Endothelial cell of umbilical vein (primary cell): ENCODE measurements around the gene HRH2. TPM values are rescaled to one million over a fixed set of nuclear protein-coding genes. Genes with fewer than 3 reads are reported as not detected.

Experiments
- BruUV-seq: library from RNA; stranded (reverse); fragments of 400-500 nt; replicated peaks from 2 replicates; lab custom pipeline; 2021; lab: Mats Ljungman, UMichigan
- CTCF ChIA-PET: fragments of 300-600, 350-600 bp; sonication (Branson Sonifier 250); formaldehyde crosslinking; loops from one replicate; lab custom pipeline; 2021; ENCODE audit warnings: antibody characterized with exemption, inconsistent platforms; lab: Charles Lee
- POLR2A ChIA-PET: fragments of 300-600, 350-600 bp; sonication (Branson Sonifier 250); formaldehyde crosslinking; loops from one replicate; lab custom pipeline; 2021; ENCODE audit warnings: antibody characterized with exemption, inconsistent platforms; lab: Charles Lee
- DNase-seq: peaks from one replicate; pipeline ENCODE4 v3.0.0-alpha.2; 2011; ENCODE audit warnings: low read depth, low spot score
- FAIRE-seq: peaks from 2 replicates; lab custom pipeline; 2011; peaks lifted over from hg19 to GRCh38; lab: Jason Lieb, UNC
- H2AFZ ChIP-seq: 2 replicates; pipeline ENCODE4 v1.6.0; 2012; ENCODE audit warnings: low read depth, low read length, control low read depth, inconsistent platforms
- H3K27ac ChIP-seq: 2 replicates; pipeline ENCODE4 v1.5.1; 2011; ENCODE audit warnings: low read depth, mild to moderate bottlenecking, control low read depth, low read length, moderate library complexity; ENCODE audit not compliant: insufficient read depth
- H3K27me3 ChIP-seq, 2 experiments: 2 replicates each; pipeline versions ENCODE4 v1.6.0 to v1.6.1; 2011; ENCODE audit warnings: low read length in 2 of 2, mixed read lengths in 1 of 2; ENCODE audit not compliant: control insufficient read depth in 2 of 2, insufficient read depth in 2 of 2
- H3K36me3 ChIP-seq, 2 experiments: 2 replicates in 1 of 2; 3 replicates in 1 of 2; pipeline ENCODE4 v1.5.1; 2011; ENCODE audit warnings: low read length in 2 of 2, mild to moderate bottlenecking in 1 of 2, moderate library complexity in 1 of 2; ENCODE audit not compliant: control insufficient read depth in 2 of 2, insufficient read depth in 2 of 2; ENCODE audit errors: extremely low read depth in 1 of 2
- H3K4me1 ChIP-seq: 3 replicates; pipeline ENCODE4 v1.5.1; 2011; ENCODE audit warnings: mild to moderate bottlenecking, low read length; ENCODE audit not compliant: control insufficient read depth, insufficient read depth; ENCODE audit errors: extremely low read depth
- H3K4me2 ChIP-seq: 2 replicates; pipeline ENCODE4 v1.6.1; 2011; ENCODE audit warnings: low read length, control low read depth, mixed read lengths; ENCODE audit not compliant: insufficient read depth
- H3K4me3 ChIP-seq, 3 experiments: fragments of 200-600 bp in 1 of 3; sonication (generic), shearing (Covaris generic) in 1 of 3; replicated peaks in 1 of 3; 2 replicates each; pipeline ENCODE4 v1.5.1; 2011 to 2016; ENCODE audit warnings: control low read depth in 3 of 3, low read length in 3 of 3, mild to moderate bottlenecking in 2 of 3, inconsistent platforms in 1 of 3, low read depth in 1 of 3, moderate library complexity in 1 of 3; ENCODE audit not compliant: insufficient read depth in 1 of 3
- H3K79me2 ChIP-seq: 2 replicates; pipeline ENCODE4 v1.6.0; 2012; ENCODE audit warnings: low read length, inconsistent platforms; ENCODE audit not compliant: control insufficient read depth, insufficient read depth
- H3K9ac ChIP-seq: replicated peaks from 2 replicates; pipeline ENCODE3; 2011; ENCODE audit warnings: low read length, control low read depth; ENCODE audit not compliant: insufficient read depth; ENCODE audit errors: extremely low read depth
- H3K9me1 ChIP-seq: replicated peaks from 3 replicates; pipeline ENCODE4 v1.6.0; 2011; ENCODE audit warnings: mild to moderate bottlenecking, low read length; ENCODE audit not compliant: control insufficient read depth, insufficient read depth; ENCODE audit errors: extremely low read depth
- H3K9me3 ChIP-seq: replicated peaks from 2 replicates; pipeline ENCODE4 v1.5.1; 2012; ENCODE audit warnings: low read length, inconsistent platforms; ENCODE audit not compliant: control insufficient read depth, insufficient read depth
- H4K20me1 ChIP-seq: replicated peaks from 2 replicates; pipeline ENCODE3; 2011; ENCODE audit warnings: mild to moderate bottlenecking, low read length; ENCODE audit not compliant: control insufficient read depth, insufficient read depth; ENCODE audit errors: extremely low read depth
- CTCF ChIP-seq, 2 donors: IDR thresholded peaks; 1 replicate in 1 of 2; 2 replicates in 1 of 2; pipeline ENCODE4 v1.5.1; 2011; ENCODE audit warnings: low read length in 2 of 2, mild to moderate bottlenecking in 2 of 2, moderate library complexity in 2 of 2, control low read depth in 1 of 2, inconsistent platforms in 1 of 2, low read depth in 1 of 2; ENCODE audit not compliant: insufficient read depth in 1 of 2; ENCODE audit errors: extremely low read depth in 1 of 2
- EZH2 ChIP-seq: IDR thresholded peaks from 2 replicates; pipeline ENCODE4 v1.6.1; 2012; ENCODE audit warnings: borderline replicate concordance, low read depth, mild to moderate bottlenecking, moderate library complexity, low read length, inconsistent platforms; ENCODE audit not compliant: severe bottlenecking
- FOS ChIP-seq: IDR thresholded peaks from 2 replicates; pipeline ENCODE4 v1.6.1; 2011; ENCODE audit warnings: mild to moderate bottlenecking, low read length, moderate library complexity, borderline replicate concordance; ENCODE audit not compliant: insufficient read depth
- GATA2 ChIP-seq: IDR thresholded peaks from 2 replicates; pipeline ENCODE4 v1.7.0; 2011; ENCODE audit warnings: low read depth, mild to moderate bottlenecking, moderate library complexity, mixed read lengths, low read length; ENCODE audit not compliant: insufficient read length, insufficient read depth
- JUN ChIP-seq: IDR thresholded peaks from 2 replicates; pipeline ENCODE4 v1.6.1; 2011; ENCODE audit warnings: borderline replicate concordance, low read depth; ENCODE audit not compliant: insufficient read length, insufficient read depth
- MAX ChIP-seq: IDR thresholded peaks from 2 replicates; pipeline ENCODE4 v1.6.1; 2011; ENCODE audit not compliant: insufficient read depth, insufficient read length
- MYC ChIP-seq: IDR thresholded peaks from one replicate; pipeline ENCODE4 v1.6.1; 2011; ENCODE audit warnings: mild to moderate bottlenecking, low read depth, low read length
- POLR2A ChIP-seq: IDR thresholded peaks from 2 replicates; pipeline ENCODE4 v1.6.1; 2012; ENCODE audit warnings: low read depth, mild to moderate bottlenecking, control low read depth, low read length
- POLR2AphosphoS5 ChIP-seq: IDR thresholded peaks from 2 replicates; pipeline ENCODE4 v1.6.1; 2012; ENCODE audit warnings: low read depth, mild to moderate bottlenecking, control low read depth, low read length, moderate library complexity; ENCODE audit not compliant: insufficient read depth
- dilution Hi-C: fragments of 300-500 bp; cut with MboI; formaldehyde crosslinking; loops from one replicate; pipeline ENCODE4 v1.15.0; 2019; ENCODE audit warnings: low sequenced_read_pairs; ENCODE audit not compliant: extremely low pct_ligation_motif_present
- intact Hi-C: fragments of 100-400 bp; cut with micrococcal nuclease; formaldehyde crosslinking; loops from one replicate; pipeline ENCODE4 v1.10.0; 2022
- polyA plus RNA-seq, 4 experiments: library from polyadenylated mRNA; depleted of rRNA in 3 of 4; stranded (reverse) in 3 of 4; unstranded in 1 of 4; fragments of >200 nt; gene quantifications; 2 replicates each; pipeline versions ENCODE4 v1.2.1 to v1.2.3, GENCODE V29; 2011 to 2012; ENCODE audit warnings: missing spikeins in 1 of 4
- total RNA-seq: library from RNA; stranded (reverse); gene quantifications from 2 replicates; pipeline ENCODE4 v1.2.3, GENCODE V29; 2021

Gene HRH2
- total and polyA plus RNA-seq, 2 donors (not counting 3 experiments of a cell fraction or from before 2014, with no cell fraction given): not detected

- H3K27me3 ChIP-seq: no peaks in the 10 kb centered on the region
- intact Hi-C loops (no loop called here), dilution Hi-C loops (no loop called here)
- no peaks in the 10 kb centered on the region for H3K79me2 ChIP-seq
- H4K20me1 ChIP-seq: no peaks in the 10 kb centered on the region
- POLR2A ChIA-PET: no interaction called here
- no peak overlapping the region for H3K4me3 ChIP-seq
- no peak overlapping the region for H3K27ac ChIP-seq
- BruUV-seq: no TSS peak
- no peak overlapping the region for H3K9ac ChIP-seq
- no peaks in the 10 kb centered on the region for H3K9me1 ChIP-seq
- FAIRE-seq (no peak), DNase-seq (no peak)
- H3K4me1 ChIP-seq: no peaks in the 10 kb centered on the region
- no peak for TF ChIP-seq MAX
- TF ChIP-seq FOS: no peak
- TF ChIP-seq CTCF (IDR thresholded peaks at IDR 0.05; ENCODE audit: extremely low read depth in 1 of 2, insufficient read depth in 1 of 2, low read depth in 1 of 2, low read length in 2 of 2): no peak
- TF ChIP-seq EZH2: no peak
- no peaks in the 10 kb centered on the region for H3K9me3 ChIP-seq
- no peaks in the 10 kb centered on the region for H3K36me3 ChIP-seq
- H2AFZ ChIP-seq: no peak overlapping the region
- no peak overlapping the region for H3K4me2 ChIP-seq
- CTCF ChIA-PET: no interaction called here
These were observed 92.7 kb downstream of the HRH2 start for GRCh38 chr5:175750511-175750931.

- no peak for TF ChIP-seq EZH2
- TF ChIP-seq CTCF (IDR thresholded peaks at IDR 0.05; ENCODE audit: extremely low read depth in 1 of 2, insufficient read depth in 1 of 2, low read depth in 1 of 2, low read length in 2 of 2): no peak
- no peak for TF ChIP-seq MAX
- no peak for TF ChIP-seq GATA2
- TF ChIP-seq POLR2AphosphoS5: no peak
- no peak for TF ChIP-seq POLR2A
- no peak for TF ChIP-seq MYC
- no peak for TF ChIP-seq FOS
- no peak for TF ChIP-seq JUN
These were observed 93.5 kb downstream of the HRH2 start for GRCh38 chr5:175751369-175751768.

More at GRCh38 chr5:175751369-175751768, 93.5 kb downstream of the HRH2 start:
- no peak for FAIRE-seq
- intact Hi-C loops: no loop called here
- dilution Hi-C loops: no loop called here
- H3K27me3 ChIP-seq: no peaks in the 10 kb centered on the region
- no peaks in the 10 kb centered on the region for H3K9me1 ChIP-seq
- no peaks in the 10 kb centered on the region for H3K36me3 ChIP-seq
- no peak overlapping the region for H3K27ac ChIP-seq
- H3K4me2 ChIP-seq: no peak overlapping the region
- H3K4me1 ChIP-seq: no peaks in the 10 kb centered on the region
- no peak for DNase-seq
- no peaks in the 10 kb centered on the region for H3K9me3 ChIP-seq
- ChIA-PET POLR2A (no interaction called here), CTCF (no interaction called here)
- H3K9ac ChIP-seq: no peak overlapping the region
- H3K4me3 ChIP-seq: no peak overlapping the region
- BruUV-seq: no TSS peak
- H2AFZ ChIP-seq: no peak overlapping the region
- H4K20me1 ChIP-seq: no peaks in the 10 kb centered on the region
- H3K79me2 ChIP-seq: no peaks in the 10 kb centered on the region
